HCT116 (cell line): ENCODE data around the gene GPI. TPM values are rescaled to one million over a fixed set of nuclear protein-coding genes. Genes with fewer than 3 reads are reported as not detected.

Experiments
- ATAC-seq: fragments of 200-7000 bp; cut with Tn5 transposase; 2 replicates; pipeline ENCODE4 v1.9.1; 2020; ENCODE audit warnings: mild to moderate bottlenecking, moderate library complexity
- BruUV-seq: library from RNA; stranded (reverse); fragments of 400-500 nt; replicated peaks from 2 replicates; lab custom pipeline; 2021; lab: Mats Ljungman, UMichigan
- CTCF ChIA-PET: fragments of 300-600 bp; sonication (Branson Sonifier 250); formaldehyde crosslinking; loops from one replicate; lab custom pipeline; 2021; ENCODE audit warnings: antibody characterized with exemption; lab: Charles Lee
- POLR2A ChIA-PET: fragments of 300-600, 350-600 bp; sonication (Branson Sonifier 250); formaldehyde crosslinking; loops from one replicate; lab custom pipeline; 2021; ENCODE audit warnings: antibody characterized with exemption; lab: Charles Lee
- RAD21 ChIA-PET, 2 experiments: fragments of 300-600 bp; sonication (Branson Sonifier 250); formaldehyde crosslinking; loops; one replicate each; lab custom pipeline; 2023; ENCODE audit warnings: low total read pairs in 2 of 2; ENCODE audit not compliant: uncharacterized antibody in 2 of 2, unreplicated experiment in 2 of 2, low non-redundant PET in 1 of 2; lab: Charles Lee
- DNase-seq: peaks from one replicate; pipeline ENCODE4 v3.0.0-alpha.2; 2010; ENCODE audit warnings: low read depth, low spot score
- H2AFZ ChIP-seq: fragments of 200-600 bp; shearing (Covaris generic), sonication (generic); 2 replicates; pipeline ENCODE4 v1.6.1; 2017; ENCODE audit warnings: low read depth, mixed run types, mixed read lengths, antibody characterized with exemption, low read length; ENCODE audit not compliant: poor library complexity, severe bottlenecking
- H3K27ac ChIP-seq: 2 replicates; pipeline ENCODE4 v1.5.1; 2012; ENCODE audit warnings: low read depth, low read length
- H3K27me3 ChIP-seq: fragments of 200-600 bp; sonication (generic); 2 replicates; pipeline ENCODE4 v1.6.1; 2016; ENCODE audit warnings: mixed run types, low read length, mixed read lengths; ENCODE audit not compliant: insufficient read depth
- H3K36me3 ChIP-seq, 2 experiments: fragments of 200-500 bp in 1 of 2; fragments of 200-600 bp in 1 of 2; sonication (Bioruptor generic) in 1 of 2; sonication (generic) in 1 of 2; 2 replicates each; pipeline versions ENCODE4 v1.5.1 to v1.6.1; 2014 to 2016; ENCODE audit warnings: low read length in 2 of 2, inconsistent platforms in 1 of 2, mixed read lengths in 1 of 2, mixed run types in 1 of 2; ENCODE audit not compliant: insufficient read depth in 2 of 2, control insufficient read depth in 1 of 2
- H3K4me1 ChIP-seq, 2 experiments: fragments of 200-600 bp in 1 of 2; sonication (generic) in 1 of 2; 2 replicates each; pipeline versions ENCODE4 v1.5.1 to v1.6.1; 2012 to 2017; ENCODE audit warnings: low read length in 2 of 2, inconsistent platforms in 1 of 2, mild to moderate bottlenecking in 1 of 2, mixed read lengths in 1 of 2, mixed run types in 1 of 2, moderate library complexity in 1 of 2; ENCODE audit not compliant: insufficient read depth in 2 of 2, control insufficient read depth in 1 of 2
- H3K4me2 ChIP-seq: fragments of 200-600 bp; sonication (generic); 2 replicates; pipeline ENCODE4 v1.6.1; 2017; ENCODE audit warnings: mixed run types, low read length, mixed read lengths
- H3K4me3 ChIP-seq, 2 experiments: fragments of 200-600 bp in 1 of 2; sonication (generic) in 1 of 2; replicated peaks in 1 of 2; 2 replicates each; pipeline ENCODE4 v1.5.1; 2011 to 2016; ENCODE audit warnings: low read length in 2 of 2, control low read depth in 1 of 2, low read depth in 1 of 2, mild to moderate bottlenecking in 1 of 2, mixed read lengths in 1 of 2, mixed run types in 1 of 2
- H3K79me2 ChIP-seq: fragments of 200-600 bp; sonication (generic); 2 replicates; pipeline ENCODE4 v1.6.1; 2017; ENCODE audit warnings: mild to moderate bottlenecking, mixed run types, low read length, moderate library complexity, mixed read lengths; ENCODE audit not compliant: insufficient read depth
- H3K9ac ChIP-seq: fragments of 200-600 bp; sonication (generic); 2 replicates; pipeline ENCODE4 v1.6.1; 2016; ENCODE audit warnings: low read length, mixed read lengths
- H3K9me2 ChIP-seq: fragments of 200-600 bp; sonication (generic), shearing (Covaris generic); 2 replicates; pipeline ENCODE4 v1.6.1; 2017; ENCODE audit warnings: mixed run types, mild to moderate bottlenecking, moderate library complexity; ENCODE audit not compliant: insufficient read depth
- H3K9me3 ChIP-seq, 2 experiments: fragments of 200-500 bp in 1 of 2; fragments of 200-600 bp in 1 of 2; sonication (Bioruptor generic) in 1 of 2; sonication (generic) in 1 of 2; 2 replicates each; pipeline ENCODE4 v1.6.1; 2014 to 2017; ENCODE audit warnings: low read length in 2 of 2, mixed read lengths in 2 of 2, inconsistent platforms in 1 of 2, low read depth in 1 of 2, mild to moderate bottlenecking in 1 of 2, mixed run types in 1 of 2, moderate library complexity in 1 of 2; ENCODE audit not compliant: control insufficient read depth in 1 of 2, insufficient read depth in 1 of 2
- H4K20me1 ChIP-seq: fragments of 200-600 bp; sonication (generic), shearing (Covaris generic); 2 replicates; pipeline ENCODE4 v1.6.1; 2017; ENCODE audit warnings: mixed run types, mild to moderate bottlenecking, moderate library complexity; ENCODE audit not compliant: insufficient read depth
- CBX3 ChIP-seq: IDR thresholded peaks from 2 replicates; pipeline ENCODE4 v1.6.1; 2012; ENCODE audit warnings: low read depth
- CEBPB ChIP-seq: IDR thresholded peaks from 2 replicates; pipeline ENCODE4 v1.6.1; 2012; ENCODE audit warnings: low read depth
- CTCF ChIP-seq, 3 experiments: fragments of 200-600 bp in 1 of 3; sonication (generic) in 1 of 3; IDR thresholded peaks in 2 of 3; conservative IDR thresholded peaks in 1 of 3; 2 replicates each; pipeline ENCODE4 v1.5.1; 2012 to 2017; ENCODE audit warnings: low read depth in 2 of 3, low read length in 2 of 3, antibody characterized with exemption in 1 of 3, borderline replicate concordance in 1 of 3, control low read depth in 1 of 3, mild to moderate bottlenecking in 1 of 3, mixed read lengths in 1 of 3, mixed run types in 1 of 3, moderate library complexity in 1 of 3; ENCODE audit not compliant: insufficient read depth in 1 of 3
- ELF1 ChIP-seq: IDR thresholded peaks from 2 replicates; pipeline ENCODE4 v1.6.1; 2012; ENCODE audit warnings: low read depth, borderline replicate concordance
- EZH2 ChIP-seq: fragments of 200-600 bp; sonication (generic); IDR thresholded peaks from 2 replicates; pipeline ENCODE4 v1.6.1; 2017; ENCODE audit warnings: antibody characterized with exemption, mixed run types
- EZH2phosphoT487 ChIP-seq: fragments of 200-600 bp; IDR thresholded peaks from 2 replicates; pipeline ENCODE4 v1.6.1; 2018; ENCODE audit warnings: antibody characterized with exemption, borderline replicate concordance
- FOSL1 ChIP-seq: IDR thresholded peaks from 2 replicates; pipeline ENCODE4 v1.6.1; 2012; ENCODE audit warnings: low read depth
- JUND ChIP-seq: IDR thresholded peaks from 2 replicates; pipeline ENCODE4 v1.6.1; 2012
- POLR2AphosphoS5 ChIP-seq: IDR thresholded peaks from 2 replicates; pipeline ENCODE4 v1.6.1; 2011; ENCODE audit warnings: mild to moderate bottlenecking, low read depth, low read length, moderate library complexity
- RAD21 ChIP-seq: IDR thresholded peaks from 2 replicates; pipeline ENCODE4 v1.6.1; 2012; ENCODE audit warnings: low read depth, mild to moderate bottlenecking
- SIN3A ChIP-seq: IDR thresholded peaks from 2 replicates; pipeline ENCODE4 v1.6.1; 2012; ENCODE audit warnings: low read depth
- SP1 ChIP-seq: IDR thresholded peaks from 2 replicates; pipeline ENCODE4 v1.6.1; 2012; ENCODE audit warnings: low read depth
- TCF7L2 ChIP-seq: IDR thresholded peaks from 2 replicates; pipeline ENCODE4 v1.7.0; 2011; ENCODE audit warnings: borderline replicate concordance, inconsistent platforms; ENCODE audit not compliant: insufficient read depth, insufficient read length; ENCODE audit errors: extremely low read depth
- YY1 ChIP-seq: IDR thresholded peaks from 2 replicates; pipeline ENCODE4 v1.6.1; 2011; ENCODE audit warnings: low read length, low read depth, moderate library complexity, mild to moderate bottlenecking; ENCODE audit not compliant: insufficient replicate concordance; ENCODE audit errors: extremely low read depth
- ZBTB33 ChIP-seq: IDR thresholded peaks from 2 replicates; pipeline ENCODE4 v1.6.1; 2011; ENCODE audit warnings: mild to moderate bottlenecking, low read length, moderate library complexity; ENCODE audit not compliant: insufficient replicate concordance; ENCODE audit errors: extremely low read depth
- ZFX ChIP-seq: fragments of 450-650 bp; IDR thresholded peaks from 2 replicates; pipeline ENCODE4 v1.6.1; 2017
- ZNF274 ChIP-seq: fragments of 200-500 bp; sonication (Bioruptor generic); IDR thresholded peaks from 2 replicates; pipeline ENCODE4 v1.6.1; 2014; ENCODE audit warnings: mild to moderate bottlenecking, low read depth, low read length, inconsistent platforms
- intact Hi-C: fragments of 100-400 bp; cut with micrococcal nuclease; formaldehyde crosslinking; loops from 2 replicates; pipeline ENCODE4 v1.10.0; 2022
- total RNA-seq: library from RNA; stranded (reverse); gene quantifications from one replicate; pipeline ENCODE4 v1.2.1, GENCODE V29; 2021; ENCODE audit not compliant: unreplicated experiment
- TF ChIP-seq, protein P1 (sequence below): IDR thresholded peaks from 2 replicates; pipeline ENCODE4 v1.6.1; 2012
- TF ChIP-seq, protein P2 (sequence below): IDR thresholded peaks from 2 replicates; pipeline ENCODE4 v1.6.1; 2012; ENCODE audit warnings: low read depth
- TF ChIP-seq, protein P3 (sequence below): IDR thresholded peaks from 2 replicates; pipeline ENCODE4 v1.6.1; 2012

GPI gene
- total RNA-seq, 1 experiment from 2014 or later = 787 TPM

- H3K27me3 ChIP-seq = no peaks in the 10 kb centered on the region
- 0 out of 2 replicates have a peak, but pooled peaks cover under 1% of the 10 kb centered on the region for H4K20me1 ChIP-seq
- peaks cover 20 to 40% of the 10 kb centered on the region in 2 experiments for H3K4me1 ChIP-seq
- no peak; the same call in 1 of the 2 replicates for ATAC-seq
- peak overlapping the region; percentile 97 for H3K4me2 ChIP-seq
- DNase-seq = no peak
- peak overlapping the region; percentile 98 for H3K9ac ChIP-seq
- TF ChIP-seq, protein P1, sequence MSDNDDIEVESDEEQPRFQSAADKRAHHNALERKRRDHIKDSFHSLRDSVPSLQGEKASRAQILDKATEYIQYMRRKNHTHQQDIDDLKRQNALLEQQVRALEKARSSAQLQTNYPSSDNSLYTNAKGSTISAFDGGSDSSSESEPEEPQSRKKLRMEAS = no peak; the same call in 1 of the 2 replicates
- no peak for TF ChIP-seq YY1
- TF ChIP-seq ELF1 = no peak
- no peak for TF ChIP-seq ZFX
- TF ChIP-seq CBX3 = no peak
- TF ChIP-seq SIN3A = no peak
- TF ChIP-seq SP1 = no peak
- TF ChIP-seq CEBPB = no peak
- TF ChIP-seq, protein P2, sequence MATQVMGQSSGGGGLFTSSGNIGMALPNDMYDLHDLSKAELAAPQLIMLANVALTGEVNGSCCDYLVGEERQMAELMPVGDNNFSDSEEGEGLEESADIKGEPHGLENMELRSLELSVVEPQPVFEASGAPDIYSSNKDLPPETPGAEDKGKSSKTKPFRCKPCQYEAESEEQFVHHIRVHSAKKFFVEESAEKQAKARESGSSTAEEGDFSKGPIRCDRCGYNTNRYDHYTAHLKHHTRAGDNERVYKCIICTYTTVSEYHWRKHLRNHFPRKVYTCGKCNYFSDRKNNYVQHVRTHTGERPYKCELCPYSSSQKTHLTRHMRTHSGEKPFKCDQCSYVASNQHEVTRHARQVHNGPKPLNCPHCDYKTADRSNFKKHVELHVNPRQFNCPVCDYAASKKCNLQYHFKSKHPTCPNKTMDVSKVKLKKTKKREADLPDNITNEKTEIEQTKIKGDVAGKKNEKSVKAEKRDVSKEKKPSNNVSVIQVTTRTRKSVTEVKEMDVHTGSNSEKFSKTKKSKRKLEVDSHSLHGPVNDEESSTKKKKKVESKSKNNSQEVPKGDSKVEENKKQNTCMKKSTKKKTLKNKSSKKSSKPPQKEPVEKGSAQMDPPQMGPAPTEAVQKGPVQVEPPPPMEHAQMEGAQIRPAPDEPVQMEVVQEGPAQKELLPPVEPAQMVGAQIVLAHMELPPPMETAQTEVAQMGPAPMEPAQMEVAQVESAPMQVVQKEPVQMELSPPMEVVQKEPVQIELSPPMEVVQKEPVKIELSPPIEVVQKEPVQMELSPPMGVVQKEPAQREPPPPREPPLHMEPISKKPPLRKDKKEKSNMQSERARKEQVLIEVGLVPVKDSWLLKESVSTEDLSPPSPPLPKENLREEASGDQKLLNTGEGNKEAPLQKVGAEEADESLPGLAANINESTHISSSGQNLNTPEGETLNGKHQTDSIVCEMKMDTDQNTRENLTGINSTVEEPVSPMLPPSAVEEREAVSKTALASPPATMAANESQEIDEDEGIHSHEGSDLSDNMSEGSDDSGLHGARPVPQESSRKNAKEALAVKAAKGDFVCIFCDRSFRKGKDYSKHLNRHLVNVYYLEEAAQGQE = no peak
- no peak for TF ChIP-seq TCF7L2
- TF ChIP-seq ZBTB33 = no peak
- no peak for TF ChIP-seq EZH2
- TF ChIP-seq RAD21 = no peak
- no peak for TF ChIP-seq CTCF (IDR thresholded peaks at IDR 0.05 in 2 of 3, conservative IDR thresholded peaks at IDR 0.05 in 1 of 3; ENCODE audit: borderline replicate concordance in 1 of 3, insufficient read depth in 1 of 3, low read depth in 2 of 3, low read length in 2 of 3)
- TF ChIP-seq ZNF274 = no peak
- no peak for TF ChIP-seq FOSL1
- no peak for TF ChIP-seq POLR2AphosphoS5
- no peak for TF ChIP-seq EZH2phosphoT487
- TF ChIP-seq, protein P3, sequence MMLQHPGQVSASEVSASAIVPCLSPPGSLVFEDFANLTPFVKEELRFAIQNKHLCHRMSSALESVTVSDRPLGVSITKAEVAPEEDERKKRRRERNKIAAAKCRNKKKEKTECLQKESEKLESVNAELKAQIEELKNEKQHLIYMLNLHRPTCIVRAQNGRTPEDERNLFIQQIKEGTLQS = no peak
- TF ChIP-seq JUND = no peak
- no TSS peak for BruUV-seq
- CTCF ChIA-PET = no interaction called here
- peaks cover 26 to 30% of the 10 kb centered on the region in 2 experiments; a peak in 3 of 4 replicates for H3K36me3 ChIP-seq
- peaks cover 44% of the 10 kb centered on the region for H3K79me2 ChIP-seq
- H3K9me3 ChIP-seq = no peaks in the 10 kb centered on the region
- POLR2A ChIA-PET = interaction anchor here (1.5 kb wide), 1 partner anchor 9 kb away, joined by 3 read pairs; no protein-coding TSS in a partner anchor
- peak overlapping the region; percentile 82 for H2AFZ ChIP-seq
- intact Hi-C loops = no loop called here
- no peaks in the 10 kb centered on the region for H3K9me2 ChIP-seq
- H3K4me3 ChIP-seq = peak overlapping the region; percentile 94 to 99
- RAD21 ChIA-PET = no interaction called here
- H3K27ac ChIP-seq = peak overlapping the region; percentile 91
Measured at GRCh38 chr19:34364462-34364829, 550 bp upstream of the GPI start.
